Measurements from ENCODE around the gene CBS.

CBS gene

GRCh38 chr21:43004926-43005325 is 70.7 kb downstream of the CBS start:
- Histone ChIP-seq H3K27ac (ENCODE audit: low read length) (no peak overlapping the region), H3K4me2 (ENCODE audit: insufficient read depth, low read length) (no peak overlapping the region), H3K9ac (ENCODE audit: low read depth, low read length) (no peak overlapping the region), H3K9me3 (ENCODE audit: insufficient read depth, low read length, severe bottlenecking) (peaks cover 4% of the 10 kb centered on the region), H3K79me2 (ENCODE audit: insufficient read depth, low read length) (peaks cover 9% of the 10 kb centered on the region), H3K36me3 (ENCODE audit: insufficient read depth, low read length) (peaks cover 48% of the 10 kb centered on the region), H2AFZ (ENCODE audit: low read depth, low read length) (no peak overlapping the region), H3K4me1 (ENCODE audit: insufficient read depth, low read length) (no peaks in the 10 kb centered on the region), H3K4me3 (ENCODE audit: low read depth in 1 of 2, low read length in 2 of 2) (no peak overlapping the region), H3K27me3 (ENCODE audit: insufficient read depth, low read length, poor library complexity) (no peaks in the 10 kb centered on the region), H4K20me1 (ENCODE audit: insufficient read depth, low read length) (peaks cover 5% of the 10 kb centered on the region; the same call in 1 of the 2 replicates)
- DNase-seq: no peak
- ATAC-seq (ENCODE audit: insufficient read depth, low read depth): no peak
- no peak for TF ChIP-seq EZH2 (IDR thresholded peaks at IDR 0.05; ENCODE audit: borderline replicate concordance, low read depth, low read length, severe bottlenecking)
- TF ChIP-seq CTCF (IDR thresholded peaks at IDR 0.05; ENCODE audit: borderline replicate concordance, extremely low read depth, low read length, poor library complexity, severe bottlenecking): no peak
